Ectodermal cell (in vitro differentiated cells): ENCODE measurements around the gene GJD3.
"Not testable (repeated sequence)": the region's sequence is repeated elsewhere in the genome, so short reads cannot be mapped to it uniquely, and the experiment has no call there.

Experiments
- H3K27ac ChIP-seq: 2 replicates; pipeline ENCODE4 v1.7.0; 2013; ENCODE audit warnings: mild to moderate bottlenecking, low read depth, low read length; ENCODE audit not compliant: insufficient read depth, poor library complexity, severe bottlenecking
- H3K27me3 ChIP-seq: 2 replicates; pipeline ENCODE4 v1.7.0; 2013; ENCODE audit warnings: mild to moderate bottlenecking, low read length; ENCODE audit not compliant: insufficient read depth, control insufficient read depth, poor library complexity, severe bottlenecking
- H3K36me3 ChIP-seq: one replicate; pipeline ENCODE4 v1.7.0; 2013; ENCODE audit warnings: low read length; ENCODE audit not compliant: control insufficient read depth, insufficient read depth
- H3K4me1 ChIP-seq: one replicate; pipeline ENCODE4 v1.7.0; 2013; ENCODE audit warnings: low read length; ENCODE audit not compliant: control insufficient read depth, insufficient read depth
- H3K4me3 ChIP-seq: 2 replicates; pipeline ENCODE4 v1.7.0; 2013; ENCODE audit warnings: low read depth, low read length, control low read depth; ENCODE audit not compliant: insufficient read depth
- H3K9me3 ChIP-seq: 2 replicates; pipeline ENCODE4 v1.7.0; 2013; ENCODE audit warnings: mild to moderate bottlenecking, low read length, moderate library complexity; ENCODE audit not compliant: control insufficient read depth
- WGBS, 2 experiments: methylation state at CpG; one replicate each; pipeline ENCODE4 v1.1.7; 2013; ENCODE audit warnings: missing lambda C conversion rate in 2 of 2; 5-methylcytosine and 5-hydroxymethylcytosine counted together

Gene GJD3

GRCh38 chr17:40371261-40371929, 6.9 kb upstream of the GJD3 start:
- Histone ChIP-seq H3K4me3 (no peak overlapping the region), H3K4me1 (no peaks in the 10 kb centered on the region), H3K36me3 (no peaks in the 10 kb centered on the region), H3K9me3 (no peaks in the 10 kb centered on the region), H3K27ac (no peak overlapping the region), H3K27me3 (no peaks in the 10 kb centered on the region)
- WGBS, 2 experiments, result 80 to 83% methylated on average over 16 of the region's 16 CpGs

- no peaks in the 10 kb centered on the region for H3K27me3 ChIP-seq
- H3K4me3 ChIP-seq, result no peak overlapping the region
- H3K4me1 ChIP-seq, result no peaks in the 10 kb centered on the region
- WGBS, 2 experiments, result 92 to 93% methylated on average over 7 of the region's 7 CpGs
- no peak overlapping the region for H3K27ac ChIP-seq
- H3K36me3 ChIP-seq, result no peaks in the 10 kb centered on the region
- H3K9me3 ChIP-seq, result no peaks in the 10 kb centered on the region
Observed at GRCh38 chr17:40369923-40370322, 5.4 kb upstream of the GJD3 start.

DNA sequence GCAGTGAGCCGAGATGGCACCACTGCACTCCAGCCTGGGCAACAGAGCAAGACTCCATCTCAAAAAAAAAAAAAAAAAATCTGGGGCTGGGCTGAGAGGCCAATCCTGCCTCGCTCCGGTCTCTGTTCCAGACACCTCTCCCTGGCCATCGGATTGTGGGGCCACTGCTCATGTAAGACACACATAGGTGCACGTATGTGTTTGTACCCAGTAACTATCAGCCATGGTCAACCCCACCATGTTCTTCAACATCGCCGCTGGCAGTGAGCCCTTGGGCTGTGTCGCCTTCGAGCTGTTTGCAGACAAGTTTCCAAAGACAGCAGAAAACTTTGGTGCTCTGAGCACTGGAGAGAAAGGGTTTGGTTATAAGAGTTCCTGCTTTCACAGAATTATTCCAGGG, 3.2 kb upstream of the GJD3 start:
- not testable (repeated sequence) for H3K4me1 ChIP-seq, H3K36me3 ChIP-seq, H3K9me3 ChIP-seq, H3K4me3 ChIP-seq, H3K27ac ChIP-seq
- peaks cover 19% of the 10 kb centered on the region for H3K27me3 ChIP-seq
- WGBS, 2 experiments, result 91 to 93% methylated on average over 9 of the region's 9 CpGs

- WGBS, 2 experiments, result 83 to 86% methylated on average over 17 of the region's 17 CpGs
- H3K27ac ChIP-seq, result no peak overlapping the region
- no peak overlapping the region for H3K4me3 ChIP-seq
- H3K36me3 ChIP-seq, result no peaks in the 10 kb centered on the region
- H3K9me3 ChIP-seq, result no peaks in the 10 kb centered on the region
- H3K27me3 ChIP-seq, result peaks cover 27% of the 10 kb centered on the region
- peaks cover 8% of the 10 kb centered on the region for H3K4me1 ChIP-seq
Observed at GRCh38 chr17:40366861-40367518, 2.5 kb upstream of the GJD3 start.

GRCh38 chr17:40366076-40366860, 1.7 kb upstream of the GJD3 start:
- no peak overlapping the region for H3K27ac ChIP-seq
- H3K4me3 ChIP-seq, result no peak overlapping the region
- 93 to 94% methylated on average over 18 of the region's 18 CpGs for WGBS, 2 experiments

GRCh38 chr17:40364906-40365305, 369 bp upstream of the GJD3 start:
- H3K9me3 ChIP-seq, result no peaks in the 10 kb centered on the region
- H3K27ac ChIP-seq, result no peak overlapping the region
- no peak overlapping the region for H3K4me3 ChIP-seq
- no peaks in the 10 kb centered on the region for H3K36me3 ChIP-seq
- WGBS, 2 experiments, result 80 to 81% methylated on average over 9 of the region's 9 CpGs
- peaks cover 41% of the 10 kb centered on the region for H3K27me3 ChIP-seq
- peaks cover 10% of the 10 kb centered on the region for H3K4me1 ChIP-seq

More at GRCh38 chr17:40366076-40366860, 1.7 kb upstream of the GJD3 start:
- Histone ChIP-seq H3K27me3 (peaks cover 33% of the 10 kb centered on the region), H3K36me3 (no peaks in the 10 kb centered on the region), H3K4me1 (peaks cover 10% of the 10 kb centered on the region), H3K9me3 (no peaks in the 10 kb centered on the region)

DNA sequence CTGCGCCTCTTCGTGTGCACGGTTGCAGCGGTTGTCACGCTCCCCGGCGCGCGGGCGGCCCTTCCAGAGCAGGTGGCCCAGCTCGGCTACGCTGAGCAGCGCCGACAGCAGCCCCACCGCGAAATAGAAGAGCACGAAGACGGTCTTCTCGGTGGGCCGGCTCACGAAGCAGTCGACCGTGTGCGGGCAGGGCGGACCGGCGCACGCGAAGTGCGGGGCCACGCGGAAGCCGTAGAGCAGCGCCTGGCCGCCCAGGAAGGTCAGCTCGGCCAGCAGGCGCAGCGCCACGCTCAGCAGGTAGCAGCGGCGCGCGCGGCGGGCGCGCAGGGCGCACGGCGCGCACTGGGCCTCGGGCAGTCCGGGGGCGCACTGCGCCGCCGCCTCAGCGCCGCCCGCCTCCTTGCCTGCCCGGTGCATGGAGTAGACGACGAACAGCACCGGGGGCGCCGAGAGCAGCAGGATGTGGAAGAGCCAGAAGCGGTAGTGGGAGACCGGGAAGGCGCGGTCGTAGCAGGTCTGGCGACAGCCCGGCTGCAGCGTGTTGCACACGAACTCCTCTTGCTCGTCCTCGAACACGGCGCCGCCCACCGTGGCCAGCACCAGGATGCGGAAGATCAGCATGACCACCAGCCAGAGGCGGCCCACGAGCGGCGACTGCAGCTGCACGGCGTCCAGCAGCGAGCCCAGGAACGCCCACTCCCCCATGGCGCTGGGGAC, 1.3 kb downstream of the GJD3 start:
- H3K36me3 ChIP-seq, result no peaks in the 10 kb centered on the region
- H3K4me1 ChIP-seq, result peaks cover 10% of the 10 kb centered on the region
- peak overlapping the region; percentile 51 for H3K4me3 ChIP-seq
- WGBS, 2 experiments, result 1% methylated on average over 91 of the region's 91 CpGs
- H3K27me3 ChIP-seq, result peaks cover 41% of the 10 kb centered on the region
- H3K27ac ChIP-seq, result no peak overlapping the region
- H3K9me3 ChIP-seq, result no peaks in the 10 kb centered on the region

DNA sequence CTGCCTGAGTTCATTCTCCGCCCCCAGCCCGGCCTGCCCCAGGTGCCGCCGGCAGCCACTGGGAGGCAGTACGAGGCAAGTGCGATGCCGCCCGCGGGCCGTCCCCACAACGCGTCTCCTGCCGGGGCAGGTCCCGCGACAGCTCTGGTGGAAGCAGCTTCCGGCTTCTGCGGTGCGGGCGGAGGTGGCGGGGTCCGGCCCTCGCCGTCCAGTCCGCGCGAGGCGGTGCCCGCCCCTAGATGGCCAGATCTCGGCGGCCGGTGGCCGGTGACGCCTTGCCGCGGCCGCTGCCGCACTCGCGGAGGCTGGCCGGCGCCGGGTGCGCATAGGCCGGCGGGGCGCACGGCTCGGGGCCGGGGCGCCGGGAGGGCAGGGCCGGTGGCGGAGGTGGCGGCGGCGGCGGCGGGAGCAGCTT, 1.8 kb downstream of the GJD3 start:
- Histone ChIP-seq H3K4me1 (peaks cover 10% of the 10 kb centered on the region), H3K36me3 (no peaks in the 10 kb centered on the region), H3K9me3 (no peaks in the 10 kb centered on the region), H3K27ac (no peak overlapping the region), H3K4me3 (peak overlapping the region; percentile 51), H3K27me3 (peaks cover 41% of the 10 kb centered on the region)
- 1% methylated on average over 58 of the region's 58 CpGs for WGBS, 2 experiments

DNA sequence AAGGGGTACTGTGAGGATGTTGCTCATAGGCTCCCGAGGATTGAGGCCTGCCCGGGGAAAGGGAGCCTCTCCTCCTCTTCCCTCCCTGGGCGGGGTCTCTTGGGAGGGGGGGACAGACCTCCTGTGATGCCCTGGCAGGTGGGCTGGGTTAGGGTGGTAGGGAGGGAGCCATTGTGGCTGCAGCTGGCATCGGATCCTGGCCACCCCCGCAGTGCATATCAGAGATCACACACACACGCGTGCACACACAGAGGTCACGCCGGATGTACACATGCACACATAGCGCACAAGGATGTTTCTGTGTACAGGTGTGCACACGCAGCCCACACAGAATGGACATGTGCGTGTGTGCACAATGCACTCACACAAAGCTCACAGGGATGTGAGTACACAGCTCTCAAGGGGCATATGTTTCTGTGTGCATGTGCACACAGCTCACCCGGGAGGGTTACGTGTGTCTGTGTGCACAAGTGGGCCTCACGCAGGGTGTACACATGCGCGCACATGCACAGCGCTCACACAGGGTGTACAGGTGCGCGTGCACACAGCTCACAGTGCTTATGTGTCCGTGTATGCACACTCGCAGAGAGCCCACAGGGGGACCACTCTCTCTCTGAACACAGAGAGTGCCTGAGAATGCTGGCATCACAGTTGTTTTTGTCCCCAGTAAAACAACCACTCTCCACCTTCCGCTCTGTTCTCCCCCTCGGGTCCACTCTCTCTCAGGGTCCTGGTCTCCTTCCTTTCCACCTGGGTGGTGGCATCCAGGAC, 2.4 kb downstream of the GJD3 start:
- Histone ChIP-seq H3K4me3 (peak overlapping the region; percentile 51), H3K4me1 (peaks cover 10% of the 10 kb centered on the region), H3K27ac (no peak overlapping the region), H3K9me3 (no peaks in the 10 kb centered on the region), H3K36me3 (no peaks in the 10 kb centered on the region), H3K27me3 (peaks cover 41% of the 10 kb centered on the region)
- 79 to 82% methylated on average over 23 to 24 of the region's 24 CpGs for WGBS, 2 experiments
